HEK293T (cell line): ENCODE measurements around the gene LUC7L.
"Not testable (repeated sequence)": the region's sequence is repeated elsewhere in the genome, so short reads cannot be mapped to it uniquely, and the experiment has no call there.

Experiments used
- CTCF ChIA-PET: fragments of 350-600 bp; formaldehyde crosslinking; extraction: SDS; loops from one replicate; lab custom pipeline; 2021; ENCODE audit warnings: antibody characterized with exemption, inconsistent platforms; lab: Yijun Ruan, JAX
- POLR2A ChIA-PET: fragments of 350-600 bp; formaldehyde crosslinking; extraction: SDS; loops from one replicate; lab custom pipeline; 2020; ENCODE audit warnings: antibody characterized with exemption, inconsistent platforms; lab: Yijun Ruan, JAX
- DNase-seq: peaks from one replicate; pipeline ENCODE4 v3.0.0; 2012; ENCODE audit warnings: mixed read lengths; ENCODE audit errors: extremely low spot score
- ARNT ChIP-seq: fragments of 450-650 bp; IDR thresholded peaks from 2 replicates; pipeline ENCODE4 v1.6.1; 2017; ENCODE audit warnings: mild to moderate bottlenecking
- BHLHE40 ChIP-seq: fragments of 450-650 bp; IDR thresholded peaks from 2 replicates; pipeline ENCODE4 v1.6.1; 2016; ENCODE audit warnings: mild to moderate bottlenecking, moderate library complexity, borderline replicate concordance
- CTBP1 ChIP-seq: fragments of 450-650 bp; IDR thresholded peaks from 2 replicates; pipeline ENCODE4 v1.6.1; 2016; ENCODE audit warnings: borderline replicate concordance
- ELF4 ChIP-seq: fragments of 450-650 bp; IDR thresholded peaks from 2 replicates; pipeline ENCODE4 v1.6.1; 2017; ENCODE audit warnings: antibody characterized with exemption
- FOXA1 ChIP-seq: fragments of 450-650 bp; IDR thresholded peaks from 2 replicates; pipeline ENCODE4 v1.6.1; 2016; ENCODE audit warnings: mild to moderate bottlenecking
- FOXK2 ChIP-seq: fragments of 450-650 bp; IDR thresholded peaks from 2 replicates; pipeline ENCODE4 v1.6.1; 2016; ENCODE audit warnings: mild to moderate bottlenecking
- FOXM1 ChIP-seq: fragments of 450-650 bp; IDR thresholded peaks from 2 replicates; pipeline ENCODE4 v1.6.1; 2017; ENCODE audit warnings: mild to moderate bottlenecking, borderline replicate concordance
- HDGF ChIP-seq: fragments of 450-650 bp; IDR thresholded peaks from 2 replicates; pipeline ENCODE4 v1.6.1; 2017; ENCODE audit warnings: antibody characterized with exemption, borderline replicate concordance
- L3MBTL2 ChIP-seq: fragments of 450-650 bp; conservative IDR thresholded peaks from 2 replicates; pipeline ENCODE4 v1.6.1; 2016; ENCODE audit warnings: mild to moderate bottlenecking
- LEF1 ChIP-seq: fragments of 450-650 bp; IDR thresholded peaks from 2 replicates; pipeline ENCODE4 v1.6.1; 2017; ENCODE audit warnings: mild to moderate bottlenecking, borderline replicate concordance
- NFRKB ChIP-seq: fragments of 450-650 bp; IDR thresholded peaks from 2 replicates; pipeline ENCODE4 v1.6.1; 2016; ENCODE audit warnings: mild to moderate bottlenecking, moderate library complexity
- PKNOX1 ChIP-seq: fragments of 450-650 bp; IDR thresholded peaks from 2 replicates; pipeline ENCODE4 v1.6.1; 2016
- SP1 ChIP-seq: fragments of 450-650 bp; IDR thresholded peaks from 2 replicates; pipeline ENCODE4 v1.6.1; 2017
- SUZ12 ChIP-seq: fragments of 450-650 bp; IDR thresholded peaks from 2 replicates; pipeline ENCODE4 v1.6.1; 2016; ENCODE audit warnings: mild to moderate bottlenecking
- TARDBP ChIP-seq: fragments of 450-650 bp; IDR thresholded peaks from 2 replicates; pipeline ENCODE4 v1.6.1; 2016
- ZNF384 ChIP-seq: fragments of 450-650 bp; IDR thresholded peaks from 2 replicates; pipeline ENCODE4 v1.6.1; 2016

LUC7L gene

DNA sequence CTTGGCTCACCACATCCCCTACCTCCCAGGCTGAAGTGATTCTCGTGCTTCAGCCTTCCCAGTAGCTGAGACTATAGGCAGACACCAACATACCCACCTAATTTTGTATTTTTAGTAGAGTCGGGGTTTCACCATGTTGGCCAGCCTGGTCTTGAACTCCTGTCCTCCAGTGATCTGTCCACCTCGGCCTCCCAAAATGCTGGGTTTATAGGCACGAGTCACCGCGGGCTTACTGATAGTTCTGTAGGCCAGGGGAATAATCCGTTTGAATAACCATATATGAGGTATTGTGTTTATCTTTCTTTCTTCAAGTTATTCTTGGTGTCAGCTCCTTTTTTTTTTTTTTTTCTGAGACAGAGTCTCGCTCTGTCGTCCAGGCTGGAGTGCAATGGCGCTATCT lies 13.0 kb upstream of the LUC7L start:
- DNase-seq, result no peak
- TF ChIP-seq TARDBP, result no peak
- no peak for TF ChIP-seq ZNF384
- no peak for TF ChIP-seq HDGF
- TF ChIP-seq BHLHE40, result no peak
- TF ChIP-seq LEF1, result no peak
- no peak for TF ChIP-seq FOXM1
- TF ChIP-seq NFRKB, result no peak
- no peak for TF ChIP-seq SUZ12
- TF ChIP-seq SP1, result no peak
- no peak for TF ChIP-seq CTBP1
- TF ChIP-seq ELF4, result no peak
- TF ChIP-seq PKNOX1, result no peak
- no peak for TF ChIP-seq FOXA1
- no peak for TF ChIP-seq L3MBTL2
- POLR2A ChIA-PET, result no interaction called here
- CTCF ChIA-PET, result no interaction called here

- TF ChIP-seq ARNT (no peak), LEF1 (no peak), NFRKB (no peak), FOXA1 (no peak), SP1 (no peak)
- POLR2A ChIA-PET, result interaction anchor here (1.6 kb wide), 1 partner anchor 10 kb away, joined by 4 read pairs; no protein-coding TSS in a partner anchor
- CTCF ChIA-PET, result no interaction called here
- DNase-seq, result no peak
These were observed 11.3 kb upstream of the LUC7L start for GRCh38 chr16:240559-240958.

- DNase-seq, result no peak
- ChIA-PET CTCF (no interaction called here), POLR2A (interaction anchor here (1.6 kb wide), 1 partner anchor 10 kb away, joined by 4 read pairs; no protein-coding TSS in a partner anchor)
These were observed 10.7 kb upstream of the LUC7L start for GRCh38 chr16:239948-240277.

DNA sequence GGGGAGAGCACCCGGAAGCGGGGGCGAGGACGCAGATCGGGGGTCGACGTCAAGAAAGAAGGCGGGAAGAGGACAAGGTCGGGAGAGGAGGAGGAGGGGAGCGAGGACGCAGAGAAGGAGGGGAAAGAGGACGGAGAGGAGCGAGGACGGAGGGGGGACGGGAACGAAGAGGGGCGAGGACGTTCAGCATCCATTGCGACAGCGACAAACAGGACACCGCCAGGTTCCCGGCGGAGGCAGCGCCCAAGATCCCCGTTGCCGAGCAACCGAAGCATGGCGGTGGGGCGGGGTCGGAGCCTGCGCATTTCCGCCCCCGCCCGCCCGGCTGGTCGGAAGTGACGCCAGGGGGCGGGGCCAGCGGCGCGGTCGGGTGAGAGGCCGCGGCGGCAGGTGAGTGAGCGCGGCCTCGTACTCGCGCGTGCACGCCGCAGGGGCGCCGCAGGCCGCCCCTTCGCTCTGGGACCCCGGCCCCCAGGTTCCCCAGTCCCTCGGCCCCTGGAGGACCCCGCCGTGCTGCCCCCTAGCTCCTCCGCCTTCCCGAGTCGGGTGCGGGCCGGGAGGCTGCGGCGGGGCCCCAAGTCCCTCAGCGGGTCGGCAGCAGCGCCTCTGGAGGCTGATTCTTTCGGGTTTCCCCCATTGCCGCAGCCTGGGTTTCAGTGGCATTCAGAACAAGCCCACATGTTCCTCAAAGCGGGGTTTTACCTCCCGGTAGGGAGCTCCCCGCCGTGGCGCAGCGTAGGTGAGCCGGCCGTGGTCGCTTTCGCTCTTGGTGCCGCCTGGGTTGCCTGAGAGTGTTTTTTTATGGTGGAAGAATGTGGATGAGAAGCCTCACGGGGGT lies 5.4 kb upstream of the LUC7L start, which contains the start of gene FAM234A:
Gene FAM234A, plus strand, starts transcription at position 354 of the 838 bp plus-strand sequence. CDS start 19,593 bp downstream, outside the sequence.
- TF ChIP-seq ELF4 (peak; percentile 81), ZNF384 (no peak), L3MBTL2 (peak; percentile 98), SP1 (no peak), NFRKB (no peak)
- CTCF ChIA-PET, result interaction anchor here (0.5 to 0.8 kb wide), 4 partner anchors 8 to 193 kb away, joined by 3 to 4 read pairs (median 3); no protein-coding TSS in a partner anchor
- DNase-seq, result peak; percentile 95
- POLR2A ChIA-PET, result interaction anchor here (0.6 to 1.7 kb wide), 11 partner anchors 11 to 155 kb away, joined by 3 to 11 read pairs (median 4); partner anchors contain the start of genes ARHGDIG, AXIN1 and MRPL28

More at GRCh38 chr16:239948-240277, 10.7 kb upstream of the LUC7L start:
- no peak for TF ChIP-seq CTBP1

DNA sequence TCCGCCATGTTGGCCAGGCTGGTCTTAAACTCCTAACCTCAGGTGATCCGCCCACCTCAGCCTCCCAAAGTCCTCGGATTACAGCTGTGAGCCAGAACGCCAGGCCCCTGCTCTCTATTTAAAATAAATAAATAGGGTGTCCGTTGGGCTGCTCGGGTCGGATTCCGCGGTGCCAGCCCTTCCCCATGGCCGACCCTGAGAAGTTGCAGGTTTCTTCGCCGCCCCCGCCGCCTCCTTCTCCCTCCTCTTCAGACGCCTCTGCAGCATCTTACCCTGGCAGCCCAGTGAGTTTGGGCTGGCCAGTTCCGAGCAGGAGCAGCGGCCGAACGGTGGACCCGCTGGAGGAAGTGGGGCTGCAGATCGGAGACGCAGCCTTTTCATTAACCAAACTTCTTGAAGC lies 1.7 kb upstream of the LUC7L start:
- ChIA-PET POLR2A (interaction anchor here (1.5 kb wide), 1 partner anchor 9 kb away, joined by 4 read pairs; no protein-coding TSS in a partner anchor), CTCF (no interaction called here)
- TF ChIP-seq ZNF384, result no peak
- TF ChIP-seq FOXA1, result no peak
- no peak for TF ChIP-seq LEF1
- no peak for DNase-seq

GRCh38 chr16:230351-230750 lies 1.1 kb upstream of the LUC7L start:
- CTCF ChIA-PET, DNase-seq: not testable (repeated sequence)
- POLR2A ChIA-PET, result interaction anchor here (1.3 to 1.5 kb wide), 2 partner anchors 10 to 50 kb away, joined by 4 to 5 read pairs; partner anchors contain the start of gene ARHGDIG

GRCh38 chr16:229731-230281 lies 557 bp upstream of the LUC7L start:
- ChIA-PET POLR2A (interaction anchor here (1.3 to 1.5 kb wide), 2 partner anchors 10 to 50 kb away, joined by 4 to 5 read pairs; partner anchors contain the start of gene ARHGDIG), CTCF (no interaction called here)
- TF ChIP-seq BHLHE40 (no peak), L3MBTL2 (no peak), CTBP1 (no peak), FOXK2 (no peak), ARNT (no peak), FOXM1 (no peak)
- no peak for DNase-seq
